Upper lobe of left lung (tissue), 6 donors: Measurements from ENCODE around the gene NOX5. TPM values are rescaled to one million over a fixed set of nuclear protein-coding genes. Genes with fewer than 3 reads are reported as not detected.

Experiments used
- ATAC-seq, 2 donors: fragments of 200-7000 bp; cut with Tn5 transposase; one replicate each; pipeline ENCODE4 v1.9.1; 2022; ENCODE audit warnings: mild to moderate bottlenecking in 2 of 2, moderate library complexity in 2 of 2; ENCODE audit not compliant: low FRiP score in 2 of 2
- DNase-seq, 2 donors: peaks; one replicate each; pipeline ENCODE4 v3.0.0-alpha.2; 2019 to 2020
- H3K27ac ChIP-seq, 4 donors: fragments of 200-600 bp; sonication (generic); one replicate each; pipeline ENCODE4 v1.5.1; 2016 to 2019
- H3K27me3 ChIP-seq, 4 donors: fragments of 200-600 bp; sonication (generic); one replicate each; pipeline ENCODE4 v1.5.1; 2017 to 2019
- H3K36me3 ChIP-seq, 4 donors: fragments of 200-600 bp; sonication (generic); one replicate each; pipeline ENCODE4 v1.5.1; 2016 to 2019
- H3K4me1 ChIP-seq, 4 donors: fragments of 200-600 bp; sonication (generic); one replicate each; pipeline ENCODE4 v1.5.1; 2018 to 2019
- H3K4me3 ChIP-seq, 4 donors: fragments of 200-600 bp; sonication (generic); one replicate each; pipeline ENCODE4 v1.5.1; 2017 to 2019; ENCODE audit warnings: mild to moderate bottlenecking in 2 of 4, moderate library complexity in 1 of 4
- H3K9me3 ChIP-seq, 4 donors: fragments of 200-600 bp; sonication (generic); one replicate each; pipeline ENCODE4 v1.5.1; 2018 to 2019
- CTCF ChIP-seq, 6 experiments: fragments of 450-650 bp in 4 of 6; fragments of 200-600 bp in 2 of 6; sonication (generic) in 2 of 6; IDR thresholded peaks; one replicate each; pipeline ENCODE4 v1.5.1; 2016 to 2019; ENCODE audit warnings: antibody characterized with exemption in 6 of 6
- EP300 ChIP-seq, 4 donors: sonication (generic); formaldehyde crosslinking; IDR thresholded peaks; one replicate each; pipeline ENCODE4 v1.5.1; 2017; ENCODE audit warnings: antibody characterized with exemption in 4 of 4, control low read depth in 2 of 4
- POLR2A ChIP-seq, 4 donors: fragments of 450-650 bp; IDR thresholded peaks; one replicate each; pipeline ENCODE4 v1.5.1; 2016 to 2017; ENCODE audit warnings: antibody characterized with exemption in 4 of 4, mild to moderate bottlenecking in 2 of 4
- POLR2AphosphoS5 ChIP-seq, 2 donors: sonication (generic); formaldehyde crosslinking; IDR thresholded peaks; one replicate each; pipeline ENCODE4 v1.5.1; 2017; ENCODE audit warnings: antibody characterized with exemption in 2 of 2
- WGBS, 2 donors: methylation state at CpG; one replicate each; pipeline ENCODE4 v1.1.5; 2017 to 2018; 5-methylcytosine and 5-hydroxymethylcytosine counted together
- total RNA-seq, 6 donors: library from RNA; depleted of rRNA in 4 of 6; stranded (reverse); fragments of >200 nt in 4 of 6; gene quantifications; one replicate each; pipeline versions ENCODE4 v1.1.0 to v1.2.1, GENCODE V29; 2016 to 2021
- donor health status: DM: no; HTN: no; CAD: no; lungs with moderate emphysema.
- donor health status: DM: no; HTN: yes; CAD: no; lungs with severe emphysema.

NOX5 gene
- total RNA-seq, 6 donors from 2014 or later, result 0.20 to 5.7 (median 1.4) TPM; not detected in 2

GRCh38 chr15:69082554-69082953 is 68.1 kb downstream of the NOX5 start:
- H3K4me1 ChIP-seq, result peaks cover 25 to 39% (median 31%) of the 10 kb centered on the region in 4 donors
- peak overlapping the region; percentile 44 to 91 (median 74) for H3K27ac ChIP-seq
- H3K4me3 ChIP-seq, result no peak overlapping the region
- H3K36me3 ChIP-seq, result no peaks in the 10 kb centered on the region
- no peak for ATAC-seq
- no peak for DNase-seq
- 19 to 28% methylated on average over 3 of the region's 3 CpGs for WGBS, 2 donors
- no peaks in the 10 kb centered on the region for H3K9me3 ChIP-seq
- H3K27me3 ChIP-seq, result no peaks in the 10 kb centered on the region
- TF ChIP-seq EP300 (IDR thresholded peaks at IDR 0.05), result no peak
- TF ChIP-seq POLR2AphosphoS5 (IDR thresholded peaks at IDR 0.05), result no peak
- no peak for TF ChIP-seq POLR2A (IDR thresholded peaks at IDR 0.05)
- TF ChIP-seq CTCF (IDR thresholded peaks at IDR 0.05), result no peak

- peaks cover 25 to 38% (median 30%) of the 10 kb centered on the region in 4 donors for H3K4me1 ChIP-seq
- no peak for DNase-seq
- H3K27ac ChIP-seq, result peak overlapping the region in 1 of 4 donors; percentile 91
- no peaks in the 10 kb centered on the region for H3K9me3 ChIP-seq
- H3K36me3 ChIP-seq, result no peaks in the 10 kb centered on the region
- H3K27me3 ChIP-seq, result no peaks in the 10 kb centered on the region
- TF ChIP-seq POLR2AphosphoS5 (IDR thresholded peaks at IDR 0.05) (no peak), POLR2A (IDR thresholded peaks at IDR 0.05) (no peak), EP300 (IDR thresholded peaks at IDR 0.05) (no peak), CTCF (IDR thresholded peaks at IDR 0.05) (no peak)
- ATAC-seq, result no peak
- WGBS, 2 donors, result 62 to 70% methylated on average over 2 of the region's 2 CpGs
- H3K4me3 ChIP-seq, result no peak overlapping the region
These were observed 70.0 kb downstream of the NOX5 start for GRCh38 chr15:69084404-69085030.

GRCh38 chr15:69085325-69086081 is 71.0 kb downstream of the NOX5 start:
- ATAC-seq (no peak), DNase-seq (no peak)
- WGBS, 2 donors, result 65 to 69% methylated on average over 5 of the region's 5 CpGs
- TF ChIP-seq CTCF (IDR thresholded peaks at IDR 0.05) (no peak), POLR2AphosphoS5 (IDR thresholded peaks at IDR 0.05) (no peak), EP300 (IDR thresholded peaks at IDR 0.05) (no peak), POLR2A (IDR thresholded peaks at IDR 0.05) (no peak)
- Histone ChIP-seq H3K4me3 (no peak overlapping the region), H3K36me3 (no peaks in the 10 kb centered on the region), H3K27ac (no peak overlapping the region), H3K9me3 (no peaks in the 10 kb centered on the region), H3K4me1 (peaks cover 25 to 28% (median 26%) of the 10 kb centered on the region in 4 donors), H3K27me3 (no peaks in the 10 kb centered on the region)

- Histone ChIP-seq H3K4me1 (peaks cover 14 to 18% (median 15%) of the 10 kb centered on the region in 4 donors), H3K9me3 (no peaks in the 10 kb centered on the region), H3K4me3 (no peak overlapping the region), H3K27me3 (no peaks in the 10 kb centered on the region), H3K36me3 (no peaks in the 10 kb centered on the region), H3K27ac (no peak overlapping the region)
- ATAC-seq (no peak), DNase-seq (no peak)
- 82 to 83% methylated on average over 14 of the region's 14 CpGs for WGBS, 2 donors
- TF ChIP-seq POLR2A (IDR thresholded peaks at IDR 0.05) (no peak), POLR2AphosphoS5 (IDR thresholded peaks at IDR 0.05) (no peak), CTCF (IDR thresholded peaks at IDR 0.05) (no peak), EP300 (IDR thresholded peaks at IDR 0.05) (no peak)
These were observed 72.1 kb downstream of the NOX5 start for GRCh38 chr15:69086427-69087204.
